ENCODE data around the gene EFNA2.

The EFNA2 gene

DNA sequence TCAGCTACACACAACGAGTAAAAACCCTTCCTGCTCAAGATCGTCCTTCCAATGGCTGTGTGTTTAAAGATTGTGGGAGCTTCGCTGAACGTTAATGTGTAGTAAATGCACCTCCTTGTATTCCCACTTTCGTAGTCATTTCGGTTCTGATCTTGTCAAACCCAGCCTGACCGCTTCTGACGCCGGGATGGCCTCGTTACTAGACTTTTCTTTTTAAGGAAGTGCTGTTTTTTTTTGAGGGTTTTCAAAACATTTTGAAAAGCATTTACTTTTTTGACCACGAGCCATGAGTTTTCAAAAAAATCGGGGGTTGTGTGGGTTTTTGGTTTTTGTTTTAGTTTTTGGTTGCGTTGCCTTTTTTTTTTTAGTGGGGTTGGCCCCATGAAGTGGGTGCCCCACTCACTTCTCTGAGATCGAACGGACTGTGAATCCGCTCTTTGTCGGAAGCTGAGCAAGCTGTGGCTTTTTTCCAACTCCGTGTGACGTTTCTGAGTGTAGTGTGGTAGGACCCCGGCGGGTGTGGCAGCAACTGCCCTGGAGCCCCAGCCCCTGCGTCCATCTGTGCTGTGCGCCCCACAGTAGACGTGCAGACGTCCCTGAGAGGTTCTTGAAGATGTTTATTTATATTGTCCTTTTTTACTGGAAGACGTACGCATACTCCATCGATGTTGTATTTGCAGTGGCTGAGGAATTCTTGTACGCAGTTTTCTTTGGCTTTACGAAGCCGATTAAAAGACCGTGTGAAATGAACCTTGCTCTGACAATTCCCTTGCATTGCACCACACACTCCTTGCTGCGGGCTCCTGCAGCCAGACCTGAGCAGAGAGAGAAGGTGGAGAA, 13.0 kb upstream of the EFNA2 start:
- DNase-seq (ENCODE audit: low read depth) = no peak

GRCh38 chr19:1273263-1274041, 12.2 kb upstream of the EFNA2 start:
- DNase-seq (ENCODE audit: low read depth) = no peak

DNA sequence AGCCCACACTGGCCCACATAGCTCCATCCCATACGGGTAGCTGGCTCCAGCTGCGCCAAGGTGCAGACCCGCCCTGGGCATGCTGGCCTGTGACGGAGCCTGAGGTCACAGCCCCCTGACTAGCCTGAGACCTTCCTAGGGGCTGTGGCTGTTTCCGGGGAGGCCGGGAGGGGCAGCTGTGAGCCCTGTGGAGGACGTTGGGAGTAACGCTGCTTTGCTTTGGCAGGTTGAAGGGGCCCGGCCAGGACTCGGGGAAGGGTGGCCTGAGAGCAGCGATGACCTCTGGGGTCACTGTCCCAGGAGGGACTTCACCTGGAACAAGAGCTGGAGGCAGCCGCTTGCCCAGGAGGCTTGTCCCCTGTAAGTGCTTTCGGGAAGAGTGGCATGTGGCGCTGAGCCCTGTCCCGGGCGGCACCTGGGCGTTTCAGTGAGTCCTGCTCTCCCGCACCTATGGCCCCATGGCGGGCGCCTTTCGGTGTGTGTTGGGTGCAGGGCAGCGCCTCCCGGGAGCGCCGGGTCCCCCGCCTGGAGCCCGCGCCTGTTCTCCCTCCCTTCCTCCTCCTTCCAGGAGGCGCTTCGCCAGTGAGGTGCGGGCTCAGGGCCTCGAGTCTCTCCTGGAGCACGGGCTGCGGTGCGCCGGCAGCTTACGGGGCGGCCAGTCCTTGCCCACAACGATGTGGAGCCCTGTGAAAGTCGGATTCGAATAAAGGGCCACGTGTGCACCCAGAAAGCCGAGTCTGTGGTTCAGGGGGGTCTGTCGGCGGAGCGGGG, 11.4 kb upstream of the EFNA2 start:
- DNase-seq (ENCODE audit: low read depth) = no peak

GRCh38 chr19:1274852-1275259, 10.8 kb upstream of the EFNA2 start:
- DNase-seq (ENCODE audit: low read depth) = no peak

DNA sequence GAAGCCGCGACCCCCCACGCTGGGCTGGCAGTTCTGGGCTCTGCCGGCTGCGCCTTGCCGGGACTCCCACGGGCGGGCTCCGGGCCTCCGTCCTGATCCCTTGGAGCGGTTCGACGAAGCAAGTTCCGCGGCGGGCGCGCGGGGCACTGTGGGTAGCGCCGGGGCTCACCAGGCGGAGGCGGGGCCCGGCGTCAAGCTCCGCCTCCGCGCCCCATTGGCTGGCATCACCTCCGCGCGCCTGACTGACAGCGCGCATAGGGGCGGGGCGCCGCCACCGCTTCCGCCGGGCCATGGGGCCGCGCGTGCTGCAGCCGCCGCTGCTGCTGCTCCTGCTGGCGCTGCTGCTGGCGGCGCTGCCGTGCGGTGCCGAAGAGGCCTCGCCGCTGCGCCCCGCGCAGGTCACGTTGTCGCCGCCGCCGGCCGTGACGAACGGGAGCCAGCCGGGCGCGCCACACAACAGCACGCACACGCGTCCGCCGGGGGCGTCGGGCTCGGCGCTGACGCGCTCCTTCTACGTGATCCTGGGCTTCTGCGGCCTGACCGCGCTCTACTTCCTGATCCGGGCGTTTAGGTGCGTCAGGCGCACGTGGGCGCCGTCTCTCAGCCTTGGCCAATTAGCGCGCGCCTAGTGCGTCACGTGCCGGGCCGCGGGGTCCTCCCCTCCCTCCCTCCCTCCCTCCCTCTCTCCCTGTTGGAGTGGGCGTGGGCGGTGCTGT, 10.3 kb upstream of the EFNA2 start, which contains the start of gene FAM174C:
TSS of gene FAM174C (plus strand) at position 271 of the 716 bp plus-strand sequence. CDS start at position 291, 20 bp downstream.
- peak; percentile 99 for DNase-seq (ENCODE audit: low read depth)

DNA sequence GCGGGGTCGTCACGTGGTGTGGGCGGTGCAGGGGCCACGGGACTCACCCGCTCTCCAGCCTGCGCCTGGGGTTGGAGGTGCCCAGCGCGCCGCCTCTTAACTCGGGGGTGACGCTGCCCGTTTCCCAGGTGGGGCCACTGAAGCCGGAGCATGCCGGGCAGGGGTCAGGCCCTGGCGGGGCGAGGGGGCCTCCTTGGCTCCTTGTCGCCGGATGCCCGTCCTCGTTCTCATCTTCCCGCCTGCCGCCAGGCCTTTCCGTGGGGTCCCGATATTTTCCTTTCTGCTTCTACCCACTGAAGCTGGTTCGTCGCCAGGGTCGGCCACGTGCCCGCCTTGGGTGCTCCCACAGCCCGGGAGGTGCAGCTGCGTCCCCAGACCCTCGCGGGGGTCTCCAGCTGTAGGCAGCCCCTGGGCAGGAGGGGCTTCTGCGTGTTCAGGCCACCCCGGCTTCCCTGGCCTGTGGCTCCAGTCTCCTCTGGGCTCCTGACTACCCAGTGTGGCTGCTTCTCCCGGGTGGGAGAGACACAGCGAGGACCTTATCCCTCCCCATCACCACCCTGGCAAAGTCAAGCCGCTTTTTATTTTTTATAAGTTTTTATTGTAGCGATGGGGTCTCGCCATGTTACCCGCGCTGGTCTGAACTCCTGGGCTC, 9.6 kb upstream of the EFNA2 start:
- no peak for DNase-seq (ENCODE audit: low read depth)

GRCh38 chr19:1276628-1277022, 9.0 kb upstream of the EFNA2 start:
- no peak for DNase-seq (ENCODE audit: low read depth)

GRCh38 chr19:1277061-1277460, 8.6 kb upstream of the EFNA2 start:
- no peak for DNase-seq (ENCODE audit: low read depth)

- no peak for DNase-seq (ENCODE audit: low read depth)
Measured at GRCh38 chr19:1278074-1278473, 7.6 kb upstream of the EFNA2 start.

DNA sequence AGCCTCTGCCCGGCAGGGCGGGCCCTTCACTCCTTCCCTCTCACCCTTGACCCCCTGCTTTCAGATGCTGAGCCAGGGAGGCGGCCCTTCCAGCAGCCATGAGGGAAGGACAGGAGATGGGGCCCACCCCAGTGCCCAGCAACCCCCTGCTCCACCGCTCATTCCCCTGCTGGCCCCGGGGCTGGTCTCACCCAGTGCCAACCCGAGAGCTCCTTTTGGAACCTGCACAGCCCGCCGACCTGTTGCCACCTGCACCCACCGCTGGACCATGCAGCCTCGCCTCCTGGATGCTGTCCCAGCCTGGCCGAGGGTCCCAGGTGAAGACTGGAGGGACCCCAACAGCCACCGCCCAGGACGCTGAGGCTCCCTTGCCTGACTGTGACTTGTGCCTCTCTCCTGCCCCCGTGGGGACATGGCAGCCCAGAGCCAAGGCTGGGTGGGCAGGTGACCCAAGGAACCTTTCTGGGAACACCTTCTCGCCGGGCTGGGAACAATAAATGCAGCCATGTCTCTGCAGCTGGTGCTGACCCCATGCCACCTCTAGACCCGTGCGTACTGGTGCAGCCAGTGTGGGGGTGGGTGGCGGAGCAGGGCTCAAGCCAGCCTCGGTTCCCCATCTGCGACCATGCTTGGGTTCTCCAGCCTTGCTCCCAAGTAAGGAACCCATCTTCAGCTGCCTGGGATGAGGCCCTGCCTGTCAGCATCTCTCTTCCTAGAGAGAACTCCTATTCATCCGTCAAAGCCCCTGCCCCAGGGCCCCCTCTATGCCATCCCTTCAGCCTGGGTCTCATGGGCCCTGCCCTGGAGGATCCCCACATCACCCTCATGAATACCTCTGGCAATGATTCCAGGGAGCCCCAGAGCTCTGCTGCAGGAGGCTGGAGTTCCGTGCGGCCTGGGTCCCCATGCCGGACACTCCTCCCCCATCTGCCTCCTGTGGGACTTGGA, 6.7 kb upstream of the EFNA2 start:
- DNase-seq (ENCODE audit: low read depth) = no peak

GRCh38 chr19:1279782-1280341, 5.8 kb upstream of the EFNA2 start:
- DNase-seq (ENCODE audit: low read depth) = peak; percentile 83

GRCh38 chr19:1280636-1281568, 4.8 kb upstream of the EFNA2 start:
- DNase-seq (ENCODE audit: low read depth) = no peak

DNA sequence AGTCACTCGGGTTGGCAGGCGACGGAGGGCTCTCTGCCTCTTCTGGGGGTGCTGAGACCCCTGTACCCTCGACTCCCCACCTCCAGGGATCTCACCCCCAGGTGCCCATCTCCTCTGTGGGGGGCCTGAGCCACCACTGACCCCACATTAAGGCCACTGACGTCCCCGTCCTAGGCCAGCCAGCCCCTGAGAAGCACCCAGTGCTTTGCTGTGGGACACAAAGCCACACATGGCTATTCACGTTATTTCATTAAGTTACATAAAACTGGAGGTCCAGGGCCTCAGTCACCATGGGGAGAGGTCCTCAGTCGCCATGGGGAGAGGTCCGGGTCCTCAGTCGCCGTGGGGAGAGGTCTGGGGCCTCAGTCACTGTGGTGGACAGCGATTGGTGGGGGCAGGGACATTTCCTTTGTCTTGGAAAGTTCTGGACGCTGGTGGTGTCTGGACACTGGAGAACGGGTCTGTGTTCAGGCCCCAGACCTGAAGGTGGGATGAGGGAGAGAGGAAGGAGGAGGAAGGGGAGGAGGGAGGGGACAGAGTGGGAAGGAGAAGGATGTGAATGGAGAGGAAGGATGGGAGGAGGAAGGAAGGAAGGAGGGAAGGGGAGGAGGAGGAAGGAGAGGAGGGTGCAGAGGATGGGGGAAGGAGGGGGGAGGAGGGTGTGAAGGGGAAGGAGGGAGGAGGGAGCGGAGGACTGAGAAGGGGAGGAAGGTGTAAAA, 3.9 kb upstream of the EFNA2 start:
- DNase-seq (ENCODE audit: low read depth) = no peak

- DNase-seq (ENCODE audit: low read depth) = peak; percentile 45
Measured at GRCh38 chr19:1282588-1283206, 3.0 kb upstream of the EFNA2 start.

DNA sequence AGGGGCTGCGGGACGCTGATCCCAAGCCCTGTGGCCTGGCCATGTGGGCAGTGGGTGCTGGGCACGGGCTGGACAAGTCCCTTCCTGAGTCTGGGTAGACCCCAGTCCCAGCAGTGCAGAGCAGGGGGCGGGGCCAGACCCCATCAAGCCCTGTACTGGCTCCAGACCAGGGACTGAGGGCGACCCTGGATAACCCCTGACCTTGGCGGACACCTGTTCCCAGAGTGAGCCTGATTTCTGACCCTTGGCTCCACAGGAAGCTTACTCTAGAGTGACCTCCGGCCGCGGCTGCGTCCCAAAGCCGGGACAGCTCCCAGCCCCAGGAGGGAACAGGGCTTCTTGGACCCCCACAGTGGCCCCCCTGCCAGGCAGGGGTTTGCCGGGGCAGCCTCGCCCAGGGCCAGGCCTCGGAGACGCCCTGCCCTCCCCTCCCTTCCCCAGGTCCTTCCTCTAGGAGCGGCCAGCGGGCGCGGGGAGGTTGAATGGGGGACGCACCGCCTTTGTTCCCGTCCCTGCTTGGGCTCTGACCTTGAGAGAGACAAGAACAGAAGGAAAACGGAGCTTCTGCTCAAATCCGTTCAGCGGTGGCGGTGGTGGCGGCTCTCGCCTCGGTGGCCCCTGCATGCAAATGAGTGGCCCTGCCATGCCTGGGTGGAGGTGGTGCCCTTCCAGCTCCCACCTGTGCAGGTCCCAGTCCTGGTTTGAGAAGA, 2.3 kb upstream of the EFNA2 start:
- no peak for DNase-seq (ENCODE audit: low read depth)

GRCh38 chr19:1283917-1284292, 1.8 kb upstream of the EFNA2 start:
- no peak for DNase-seq (ENCODE audit: low read depth)

Data from ELR (cell line).